K562 (cell line): Measurements from ENCODE around the gene LRRC15. TPM values are rescaled to one million over a fixed set of nuclear protein-coding genes. Genes with fewer than 3 reads are reported as not detected.
A peak's percentile ranks its signal among the peaks of the same experiment; 100 is the strongest.

Experiments used
- EGR1 ChIP-seq: fragments of 450-650 bp; conservative IDR thresholded peaks from 2 replicates; pipeline ENCODE4 v1.6.1; 2017; ENCODE audit warnings: mild to moderate bottlenecking
- KDM5B ChIP-seq: fragments of 200-600 bp; sonication (generic); IDR thresholded peaks from 2 replicates; pipeline ENCODE4 v1.6.1; 2012; ENCODE audit warnings: low read depth, mild to moderate bottlenecking, moderate library complexity, low read length, control low read depth, inconsistent platforms; ENCODE audit not compliant: insufficient replicate concordance
- polyA plus RNA-seq, 8 experiments: library from polyadenylated mRNA; depleted of rRNA in 4 of 8; stranded (reverse) in 5 of 8; unstranded in 3 of 8; fragments of >200 nt; fragmentation: Nextera tagmentation in 2 of 8; fragmentation: Illumina TruSeq in 1 of 8; extraction: Ambion mirVana in 2 of 8; extraction: Trizol in 1 of 8; gene quantifications; 2 replicates each; pipeline versions ENCODE4 v1.2.1 to v1.2.3, GENCODE V29; 2011 to 2014; ENCODE audit warnings: inconsistent platforms in 1 of 8, missing spikeins in 1 of 8
- total RNA-seq, 7 experiments: library from RNA; depleted of rRNA in 6 of 7; stranded (reverse); fragments of >200 nt in 6 of 7; fragmentation: Illumina TruSeq in 2 of 7; extraction: Trizol in 2 of 7; gene quantifications; 2 replicates each; pipeline versions ENCODE4 v1.2.1 to v1.2.3, GENCODE V29; 2011 to 2021; ENCODE audit warnings: low replicate concordance in 1 of 7
- TF ChIP-seq, protein P1 (sequence below), 2 experiments: fragments of 450-650 bp; formaldehyde crosslinking in 1 of 2; IDR thresholded peaks; 2 replicates each; pipeline versions ENCODE4 v1.4.0 to v1.6.1; 2014 to 2020; ENCODE audit warnings: mild to moderate bottlenecking in 2 of 2, borderline replicate concordance in 1 of 2, low read depth in 1 of 2
- TF ChIP-seq, protein P2 (sequence below): fragments of 200-600 bp; sonication (generic); IDR thresholded peaks from one replicate; pipeline ENCODE4 v1.6.1; 2012; ENCODE audit warnings: mild to moderate bottlenecking, low read depth, low read length, inconsistent platforms

The LRRC15 gene
- total and polyA plus RNA-seq, 9 of the 15 experiments (the other 6 are each of a cell fraction or from before 2014, with no cell fraction given): not detected

DNA sequence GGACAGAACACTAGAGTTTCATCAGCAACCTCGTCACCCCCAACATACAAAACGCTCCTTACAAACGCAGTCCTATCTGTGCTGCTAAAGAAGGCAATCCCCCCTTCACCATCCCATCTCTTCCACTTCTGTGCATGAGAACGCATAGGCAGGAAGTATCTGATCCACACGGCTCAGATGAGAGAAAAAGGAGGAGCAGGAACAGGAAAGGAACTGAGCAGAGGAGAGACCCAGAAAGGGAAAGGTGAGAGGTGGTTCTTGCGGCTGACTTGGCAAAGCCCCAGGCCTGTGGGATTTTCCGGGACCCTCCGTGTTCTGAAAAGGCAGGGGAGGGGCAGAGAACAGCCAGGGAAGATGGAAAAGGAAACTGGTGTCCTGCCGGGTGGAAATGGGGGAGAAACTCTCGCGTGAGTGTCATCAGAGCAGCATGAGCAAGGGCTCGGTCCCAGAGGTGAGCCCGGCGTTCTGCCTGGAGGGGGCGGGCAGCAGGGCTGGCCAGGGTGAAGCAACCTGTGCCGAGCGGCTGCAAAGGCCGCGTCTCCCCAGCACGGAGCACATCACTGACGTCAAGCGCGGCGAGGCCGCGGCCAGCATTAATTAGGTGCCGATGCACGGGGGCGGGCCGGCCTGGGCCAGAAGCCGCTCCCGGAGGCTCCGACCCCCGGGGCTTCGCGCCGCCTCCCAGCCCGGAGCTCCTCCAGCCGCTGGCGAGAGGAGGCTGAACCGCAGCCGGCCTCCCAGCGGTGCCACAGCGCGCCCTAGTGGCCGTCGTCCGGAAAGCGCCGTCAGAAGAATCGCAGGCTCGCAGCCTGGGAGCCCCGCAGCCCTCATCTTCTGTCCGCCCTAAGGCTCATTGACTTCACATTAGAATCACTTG is 54.2 kb downstream of the LRRC15 start (continued):
- TF ChIP-seq, protein P1, sequence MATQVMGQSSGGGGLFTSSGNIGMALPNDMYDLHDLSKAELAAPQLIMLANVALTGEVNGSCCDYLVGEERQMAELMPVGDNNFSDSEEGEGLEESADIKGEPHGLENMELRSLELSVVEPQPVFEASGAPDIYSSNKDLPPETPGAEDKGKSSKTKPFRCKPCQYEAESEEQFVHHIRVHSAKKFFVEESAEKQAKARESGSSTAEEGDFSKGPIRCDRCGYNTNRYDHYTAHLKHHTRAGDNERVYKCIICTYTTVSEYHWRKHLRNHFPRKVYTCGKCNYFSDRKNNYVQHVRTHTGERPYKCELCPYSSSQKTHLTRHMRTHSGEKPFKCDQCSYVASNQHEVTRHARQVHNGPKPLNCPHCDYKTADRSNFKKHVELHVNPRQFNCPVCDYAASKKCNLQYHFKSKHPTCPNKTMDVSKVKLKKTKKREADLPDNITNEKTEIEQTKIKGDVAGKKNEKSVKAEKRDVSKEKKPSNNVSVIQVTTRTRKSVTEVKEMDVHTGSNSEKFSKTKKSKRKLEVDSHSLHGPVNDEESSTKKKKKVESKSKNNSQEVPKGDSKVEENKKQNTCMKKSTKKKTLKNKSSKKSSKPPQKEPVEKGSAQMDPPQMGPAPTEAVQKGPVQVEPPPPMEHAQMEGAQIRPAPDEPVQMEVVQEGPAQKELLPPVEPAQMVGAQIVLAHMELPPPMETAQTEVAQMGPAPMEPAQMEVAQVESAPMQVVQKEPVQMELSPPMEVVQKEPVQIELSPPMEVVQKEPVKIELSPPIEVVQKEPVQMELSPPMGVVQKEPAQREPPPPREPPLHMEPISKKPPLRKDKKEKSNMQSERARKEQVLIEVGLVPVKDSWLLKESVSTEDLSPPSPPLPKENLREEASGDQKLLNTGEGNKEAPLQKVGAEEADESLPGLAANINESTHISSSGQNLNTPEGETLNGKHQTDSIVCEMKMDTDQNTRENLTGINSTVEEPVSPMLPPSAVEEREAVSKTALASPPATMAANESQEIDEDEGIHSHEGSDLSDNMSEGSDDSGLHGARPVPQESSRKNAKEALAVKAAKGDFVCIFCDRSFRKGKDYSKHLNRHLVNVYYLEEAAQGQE (IDR thresholded peaks at IDR 0.05; ENCODE audit: borderline replicate concordance): peak; percentile 92
- TF ChIP-seq, protein P1 (CRISPR knock-in tag; IDR thresholded peaks at IDR 0.05; ENCODE audit: low read depth): no peak
- TF ChIP-seq KDM5B (no peak), EGR1 (peak; percentile 77)
- TF ChIP-seq, protein P2, sequence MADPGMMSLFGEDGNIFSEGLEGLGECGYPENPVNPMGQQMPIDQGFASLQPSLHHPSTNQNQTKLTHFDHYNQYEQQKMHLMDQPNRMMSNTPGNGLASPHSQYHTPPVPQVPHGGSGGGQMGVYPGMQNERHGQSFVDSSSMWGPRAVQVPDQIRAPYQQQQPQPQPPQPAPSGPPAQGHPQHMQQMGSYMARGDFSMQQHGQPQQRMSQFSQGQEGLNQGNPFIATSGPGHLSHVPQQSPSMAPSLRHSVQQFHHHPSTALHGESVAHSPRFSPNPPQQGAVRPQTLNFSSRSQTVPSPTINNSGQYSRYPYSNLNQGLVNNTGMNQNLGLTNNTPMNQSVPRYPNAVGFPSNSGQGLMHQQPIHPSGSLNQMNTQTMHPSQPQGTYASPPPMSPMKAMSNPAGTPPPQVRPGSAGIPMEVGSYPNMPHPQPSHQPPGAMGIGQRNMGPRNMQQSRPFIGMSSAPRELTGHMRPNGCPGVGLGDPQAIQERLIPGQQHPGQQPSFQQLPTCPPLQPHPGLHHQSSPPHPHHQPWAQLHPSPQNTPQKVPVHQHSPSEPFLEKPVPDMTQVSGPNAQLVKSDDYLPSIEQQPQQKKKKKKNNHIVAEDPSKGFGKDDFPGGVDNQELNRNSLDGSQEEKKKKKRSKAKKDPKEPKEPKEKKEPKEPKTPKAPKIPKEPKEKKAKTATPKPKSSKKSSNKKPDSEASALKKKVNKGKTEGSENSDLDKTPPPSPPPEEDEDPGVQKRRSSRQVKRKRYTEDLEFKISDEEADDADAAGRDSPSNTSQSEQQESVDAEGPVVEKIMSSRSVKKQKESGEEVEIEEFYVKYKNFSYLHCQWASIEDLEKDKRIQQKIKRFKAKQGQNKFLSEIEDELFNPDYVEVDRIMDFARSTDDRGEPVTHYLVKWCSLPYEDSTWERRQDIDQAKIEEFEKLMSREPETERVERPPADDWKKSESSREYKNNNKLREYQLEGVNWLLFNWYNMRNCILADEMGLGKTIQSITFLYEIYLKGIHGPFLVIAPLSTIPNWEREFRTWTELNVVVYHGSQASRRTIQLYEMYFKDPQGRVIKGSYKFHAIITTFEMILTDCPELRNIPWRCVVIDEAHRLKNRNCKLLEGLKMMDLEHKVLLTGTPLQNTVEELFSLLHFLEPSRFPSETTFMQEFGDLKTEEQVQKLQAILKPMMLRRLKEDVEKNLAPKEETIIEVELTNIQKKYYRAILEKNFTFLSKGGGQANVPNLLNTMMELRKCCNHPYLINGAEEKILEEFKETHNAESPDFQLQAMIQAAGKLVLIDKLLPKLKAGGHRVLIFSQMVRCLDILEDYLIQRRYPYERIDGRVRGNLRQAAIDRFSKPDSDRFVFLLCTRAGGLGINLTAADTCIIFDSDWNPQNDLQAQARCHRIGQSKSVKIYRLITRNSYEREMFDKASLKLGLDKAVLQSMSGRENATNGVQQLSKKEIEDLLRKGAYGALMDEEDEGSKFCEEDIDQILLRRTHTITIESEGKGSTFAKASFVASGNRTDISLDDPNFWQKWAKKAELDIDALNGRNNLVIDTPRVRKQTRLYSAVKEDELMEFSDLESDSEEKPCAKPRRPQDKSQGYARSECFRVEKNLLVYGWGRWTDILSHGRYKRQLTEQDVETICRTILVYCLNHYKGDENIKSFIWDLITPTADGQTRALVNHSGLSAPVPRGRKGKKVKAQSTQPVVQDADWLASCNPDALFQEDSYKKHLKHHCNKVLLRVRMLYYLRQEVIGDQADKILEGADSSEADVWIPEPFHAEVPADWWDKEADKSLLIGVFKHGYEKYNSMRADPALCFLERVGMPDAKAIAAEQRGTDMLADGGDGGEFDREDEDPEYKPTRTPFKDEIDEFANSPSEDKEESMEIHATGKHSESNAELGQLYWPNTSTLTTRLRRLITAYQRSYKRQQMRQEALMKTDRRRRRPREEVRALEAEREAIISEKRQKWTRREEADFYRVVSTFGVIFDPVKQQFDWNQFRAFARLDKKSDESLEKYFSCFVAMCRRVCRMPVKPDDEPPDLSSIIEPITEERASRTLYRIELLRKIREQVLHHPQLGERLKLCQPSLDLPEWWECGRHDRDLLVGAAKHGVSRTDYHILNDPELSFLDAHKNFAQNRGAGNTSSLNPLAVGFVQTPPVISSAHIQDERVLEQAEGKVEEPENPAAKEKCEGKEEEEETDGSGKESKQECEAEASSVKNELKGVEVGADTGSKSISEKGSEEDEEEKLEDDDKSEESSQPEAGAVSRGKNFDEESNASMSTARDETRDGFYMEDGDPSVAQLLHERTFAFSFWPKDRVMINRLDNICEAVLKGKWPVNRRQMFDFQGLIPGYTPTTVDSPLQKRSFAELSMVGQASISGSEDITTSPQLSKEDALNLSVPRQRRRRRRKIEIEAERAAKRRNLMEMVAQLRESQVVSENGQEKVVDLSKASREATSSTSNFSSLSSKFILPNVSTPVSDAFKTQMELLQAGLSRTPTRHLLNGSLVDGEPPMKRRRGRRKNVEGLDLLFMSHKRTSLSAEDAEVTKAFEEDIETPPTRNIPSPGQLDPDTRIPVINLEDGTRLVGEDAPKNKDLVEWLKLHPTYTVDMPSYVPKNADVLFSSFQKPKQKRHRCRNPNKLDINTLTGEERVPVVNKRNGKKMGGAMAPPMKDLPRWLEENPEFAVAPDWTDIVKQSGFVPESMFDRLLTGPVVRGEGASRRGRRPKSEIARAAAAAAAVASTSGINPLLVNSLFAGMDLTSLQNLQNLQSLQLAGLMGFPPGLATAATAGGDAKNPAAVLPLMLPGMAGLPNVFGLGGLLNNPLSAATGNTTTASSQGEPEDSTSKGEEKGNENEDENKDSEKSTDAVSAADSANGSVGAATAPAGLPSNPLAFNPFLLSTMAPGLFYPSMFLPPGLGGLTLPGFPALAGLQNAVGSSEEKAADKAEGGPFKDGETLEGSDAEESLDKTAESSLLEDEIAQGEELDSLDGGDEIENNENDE: no peak
